ENCODE data around the gene LSM2. TPM values are rescaled to one million over a fixed set of nuclear protein-coding genes. Genes with fewer than 3 reads are reported as not detected.
"Not testable (repeated sequence)": the region's sequence is repeated elsewhere in the genome, so short reads cannot be mapped to it uniquely, and the experiment has no call there.

The LSM2 gene
- 10 to 100 TPM; 25.1 to 43.7 (median 32.9) TPM for total RNA-seq

GRCh38 chr6:31806470-31807272 lies at the start of gene LSM2:
Gene LSM2 (minus strand): TSS chr6:31806966. CDS start chr6:31806757, 209 bp downstream.
- in situ Hi-C loops (cut with MboI; ENCODE audit: low sequenced_read_pairs in 4 of 4) = loop anchor here in 1 of 4 donors (25.0 kb wide), 1 partner anchor 381 kb away; the partner anchor contains the start of genes AGER, AGPAT1, GPSM3 and PBX2
- peaks cover 9 to 12% of the 10 kb centered on the region in 2 donors for H3K4me1 ChIP-seq
- peak within 1 kb of the TSS; percentile 61 to 87 (median 78) for H3K4me3 ChIP-seq
- DNase-seq (peak; percentile 98), ATAC-seq (peak; percentile 97 to 99)
- intact Hi-C loops (cut with DNase I; ENCODE audit: low total_unique reads) = loop anchor here (1.0 kb wide), 1 partner anchor 10 kb away; no protein-coding TSS in a partner anchor
- H3K9me3 ChIP-seq = no peaks in the 10 kb centered on the region
- no peaks in the 10 kb centered on the region for H3K27me3 ChIP-seq
- TF ChIP-seq POLR2A (IDR thresholded peaks at IDR 0.05) (peak; percentile 90 to 93), CTCF (IDR thresholded peaks at IDR 0.05 in 4 of 5, conservative IDR thresholded peaks at IDR 0.05 in 1 of 5) (peak in 3 of 5 experiments; percentile 11 to 30 (median 20))
- H3K36me3 ChIP-seq = peaks cover 0 to 10% of the 10 kb centered on the region in 2 donors
- peak within 1 kb of the TSS; percentile 90 to 99 (median 95) for H3K27ac ChIP-seq

GRCh38 chr6:31851980-31852718 lies 45.4 kb upstream of the LSM2 start:
- H3K4me3 ChIP-seq; H3K27me3 ChIP-seq; H3K27ac ChIP-seq; H3K4me1 ChIP-seq; intact Hi-C loops (cut with DNase I; ENCODE audit: low total_unique reads); DNase-seq; H3K9me3 ChIP-seq; H3K36me3 ChIP-seq; ATAC-seq: not testable (repeated sequence)
- in situ Hi-C loops (cut with MboI; ENCODE audit: low sequenced_read_pairs in 4 of 4) = loop anchor here in 1 of 4 donors (25.0 kb wide), 1 partner anchor 1435 kb away; the partner anchor contains the start of genes B3GALT4, PFDN6, RGL2 and WDR46

- intact Hi-C loops (cut with DNase I; ENCODE audit: low total_unique reads) = no loop called here
- Histone ChIP-seq H3K9me3 (no peaks in the 10 kb centered on the region), H3K4me3 (no peak overlapping the region), H3K4me1 (no peaks in the 10 kb centered on the region), H3K27ac (no peak overlapping the region), H3K27me3 (no peaks in the 10 kb centered on the region), H3K36me3 (peaks cover 0 to under 1% of the 10 kb centered on the region in 2 donors)
- TF ChIP-seq POLR2A (IDR thresholded peaks at IDR 0.05) (no peak), CTCF (IDR thresholded peaks at IDR 0.05 in 4 of 5, conservative IDR thresholded peaks at IDR 0.05 in 1 of 5) (no peak)
- DNase-seq = no peak
- in situ Hi-C loops (cut with MboI; ENCODE audit: low sequenced_read_pairs in 4 of 4) = loop anchor here in 1 of 4 donors (25.0 kb wide), 1 partner anchor 1436 kb away; the partner anchor contains the start of genes B3GALT4, PFDN6, RGL2 and WDR46
- no peak for ATAC-seq
These were observed 44.7 kb upstream of the LSM2 start for GRCh38 chr6:31851485-31851832.

GRCh38 chr6:31850765-31851484 lies 44.2 kb upstream of the LSM2 start:
- intact Hi-C loops (cut with DNase I; ENCODE audit: low total_unique reads) = no loop called here
- ATAC-seq (no peak), DNase-seq (no peak)
- no peak overlapping the region for H3K4me3 ChIP-seq
- no peaks in the 10 kb centered on the region for H3K36me3 ChIP-seq
- no peak overlapping the region for H3K27ac ChIP-seq
- H3K4me1 ChIP-seq = no peaks in the 10 kb centered on the region
- no peaks in the 10 kb centered on the region for H3K27me3 ChIP-seq
- H3K9me3 ChIP-seq = no peaks in the 10 kb centered on the region
- in situ Hi-C loops (cut with MboI; ENCODE audit: low sequenced_read_pairs in 4 of 4) = loop anchor here in 1 of 4 donors (25.0 kb wide), 1 partner anchor 1436 kb away; the partner anchor contains the start of genes B3GALT4, PFDN6, RGL2 and WDR46
- no peak for TF ChIP-seq CTCF (IDR thresholded peaks at IDR 0.05 in 4 of 5, conservative IDR thresholded peaks at IDR 0.05 in 1 of 5)
- TF ChIP-seq POLR2A (IDR thresholded peaks at IDR 0.05) = no peak

Data from gastrocnemius medialis (tissue), 4 donors.